Measurements from ENCODE around the gene CITED2.
A peak's percentile ranks its signal among the peaks of the same experiment; 100 is the strongest.
"Not testable (repeated sequence)": the region's sequence is repeated elsewhere in the genome, so short reads cannot be mapped to it uniquely, and the experiment has no call there.

The CITED2 gene

DNA sequence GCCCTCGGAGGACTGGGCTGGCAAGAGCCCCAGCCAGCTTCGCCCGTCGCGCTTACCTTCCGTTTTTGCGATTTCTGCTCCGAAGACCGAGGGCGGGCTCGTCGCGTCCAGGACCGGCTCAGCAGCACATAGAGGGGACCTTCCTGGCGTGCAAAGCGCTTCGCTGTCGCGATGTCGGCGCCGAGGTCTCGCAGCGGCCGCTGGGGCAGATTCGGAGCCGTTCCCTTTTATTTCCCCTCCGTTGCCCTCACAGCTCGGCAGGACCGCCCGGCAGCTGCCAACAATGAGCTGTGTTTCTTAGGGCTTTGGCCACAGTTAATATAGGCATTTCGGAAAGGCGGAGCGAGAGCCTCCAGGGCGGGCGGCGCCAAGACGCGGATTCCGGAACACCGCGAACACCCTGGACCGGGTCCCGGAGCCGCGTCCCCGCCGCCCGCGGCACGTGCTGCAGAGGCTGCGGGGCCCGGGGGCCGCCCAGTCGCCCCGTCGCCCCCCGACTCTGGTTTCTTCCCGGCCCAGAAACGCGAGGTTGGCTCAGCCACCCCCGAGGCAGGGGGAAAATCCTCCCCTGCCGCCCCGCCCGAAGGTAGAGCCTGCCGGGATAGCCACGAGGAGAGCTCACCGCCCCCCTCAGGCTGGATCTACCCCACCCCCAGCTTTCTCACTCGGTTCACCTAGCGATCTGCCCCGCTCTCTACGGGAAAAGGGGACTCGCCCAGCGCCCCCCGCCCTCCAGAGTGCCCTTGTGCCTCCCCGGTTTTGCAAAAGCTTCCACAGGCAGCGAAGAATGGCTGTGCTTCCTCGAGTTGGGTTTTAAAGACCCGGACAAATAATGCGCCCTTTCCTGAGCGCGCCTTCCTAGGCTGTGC lies at the start of gene CITED2:
Gene CITED2 (minus strand): TSS at position 292 of the 869 bp plus-strand sequence. CDS start 704 bp downstream, outside the sequence.
- H3K4me1 ChIP-seq (ENCODE audit: control insufficient read depth, insufficient read depth, low read length): peaks cover 17% of the 10 kb centered on the region

DNA sequence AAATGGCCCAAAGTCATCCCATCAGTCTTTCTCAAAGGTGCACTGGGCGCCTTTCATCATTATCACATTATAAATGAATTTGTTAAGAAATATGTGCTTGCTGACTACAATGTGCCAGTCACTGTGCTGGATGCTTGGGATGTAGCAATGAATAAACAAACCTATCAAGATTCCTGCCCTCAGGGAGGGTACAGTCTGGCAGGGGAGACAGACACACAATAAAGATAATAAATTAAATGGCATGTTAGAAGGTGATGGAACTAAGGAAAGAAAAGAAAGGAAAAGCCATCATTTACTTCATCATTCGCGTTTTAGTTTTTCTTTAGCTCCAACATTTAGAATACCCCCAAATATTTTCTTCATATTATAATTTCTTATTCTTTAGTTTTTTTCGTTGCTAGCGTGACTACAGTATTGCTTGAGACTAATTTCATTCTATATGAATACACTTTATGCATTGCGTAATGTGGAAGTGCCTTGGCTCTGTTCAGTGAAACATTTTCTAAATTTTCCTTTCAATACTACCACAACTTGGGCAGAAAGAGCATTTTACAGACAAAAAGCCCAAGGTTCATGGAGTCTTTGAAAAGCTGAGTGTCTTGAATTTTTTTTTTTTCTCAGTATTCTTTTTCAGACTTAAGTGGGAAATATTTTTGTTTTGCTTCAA lies 48.7 kb upstream of the CITED2 start:
- Histone ChIP-seq H3K9ac (ENCODE audit: low read depth, low read length) (no peak overlapping the region), H3K4me3 (ENCODE audit: low read depth, low read length) (no peak overlapping the region), H3K36me3 (ENCODE audit: control insufficient read depth, insufficient read depth, low read length) (no peaks in the 10 kb centered on the region), H3K27me3 (ENCODE audit: control insufficient read depth, insufficient read depth, low read length) (no peaks in the 10 kb centered on the region), H3K4me1 (ENCODE audit: control insufficient read depth, insufficient read depth, low read length) (no peaks in the 10 kb centered on the region), H3K9me3 (ENCODE audit: control insufficient read depth, insufficient read depth, low read length) (no peaks in the 10 kb centered on the region)

More for the DNA sequence above, at the start of gene CITED2:
- Histone ChIP-seq H3K27me3 (ENCODE audit: control insufficient read depth, insufficient read depth, low read length) (no peaks in the 10 kb centered on the region), H3K9ac (ENCODE audit: low read depth, low read length) (peak within 1 kb of the TSS; percentile 95), H3K4me3 (ENCODE audit: low read depth, low read length) (peak within 1 kb of the TSS; percentile 91), H3K36me3 (ENCODE audit: control insufficient read depth, insufficient read depth, low read length) (no peaks in the 10 kb centered on the region), H3K9me3 (ENCODE audit: control insufficient read depth, insufficient read depth, low read length) (no peaks in the 10 kb centered on the region)

- Histone ChIP-seq H3K9ac (ENCODE audit: low read depth, low read length) (no peak overlapping the region), H3K36me3 (ENCODE audit: control insufficient read depth, insufficient read depth, low read length) (no peaks in the 10 kb centered on the region), H3K4me1 (ENCODE audit: control insufficient read depth, insufficient read depth, low read length) (no peaks in the 10 kb centered on the region), H3K9me3 (ENCODE audit: control insufficient read depth, insufficient read depth, low read length) (no peaks in the 10 kb centered on the region), H3K4me3 (ENCODE audit: low read depth, low read length) (no peak overlapping the region), H3K27me3 (ENCODE audit: control insufficient read depth, insufficient read depth, low read length) (no peaks in the 10 kb centered on the region)
Observed at GRCh38 chr6:139422105-139423036, 47.9 kb upstream of the CITED2 start.

- Histone ChIP-seq H3K4me1 (ENCODE audit: control insufficient read depth, insufficient read depth, low read length) (no peaks in the 10 kb centered on the region), H3K9ac (ENCODE audit: low read depth, low read length) (no peak overlapping the region), H3K9me3 (ENCODE audit: control insufficient read depth, insufficient read depth, low read length) (no peaks in the 10 kb centered on the region), H3K36me3 (ENCODE audit: control insufficient read depth, insufficient read depth, low read length) (no peaks in the 10 kb centered on the region), H3K4me3 (ENCODE audit: low read depth, low read length) (no peak overlapping the region), H3K27me3 (ENCODE audit: control insufficient read depth, insufficient read depth, low read length) (no peaks in the 10 kb centered on the region)
Observed at GRCh38 chr6:139418481-139419132, 44.2 kb upstream of the CITED2 start.

- no peaks in the 10 kb centered on the region for H3K9me3 ChIP-seq (ENCODE audit: control insufficient read depth, insufficient read depth, low read length)
- H3K9ac ChIP-seq (ENCODE audit: low read depth, low read length): no peak overlapping the region
- no peaks in the 10 kb centered on the region for H3K36me3 ChIP-seq (ENCODE audit: control insufficient read depth, insufficient read depth, low read length)
- no peaks in the 10 kb centered on the region for H3K27me3 ChIP-seq (ENCODE audit: control insufficient read depth, insufficient read depth, low read length)
- H3K4me1 ChIP-seq (ENCODE audit: control insufficient read depth, insufficient read depth, low read length): no peaks in the 10 kb centered on the region
- H3K4me3 ChIP-seq (ENCODE audit: low read depth, low read length): no peak overlapping the region
Observed at GRCh38 chr6:139416146-139416545, 41.7 kb upstream of the CITED2 start.

DNA sequence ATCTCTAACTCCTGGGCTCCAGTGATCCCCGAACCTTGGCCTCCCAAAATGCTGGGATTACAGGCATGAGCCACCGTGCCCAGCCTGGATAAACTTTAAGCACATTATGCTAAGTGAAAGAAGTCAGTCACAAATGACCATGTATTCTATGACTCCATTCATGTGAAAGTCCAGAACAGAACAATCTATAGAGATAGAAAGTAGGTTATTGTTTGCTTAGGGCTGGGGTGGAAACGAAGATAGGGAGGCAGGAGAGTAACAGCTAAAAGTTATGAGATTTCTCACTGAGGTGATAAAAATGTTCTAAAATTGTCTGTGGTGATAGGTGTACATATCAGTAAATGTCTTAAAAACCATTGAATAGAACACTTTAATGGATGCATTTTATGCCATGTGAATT lies 40.9 kb upstream of the CITED2 start:
- H3K9me3 ChIP-seq (ENCODE audit: control insufficient read depth, insufficient read depth, low read length): no peaks in the 10 kb centered on the region
- H3K27me3 ChIP-seq (ENCODE audit: control insufficient read depth, insufficient read depth, low read length): no peaks in the 10 kb centered on the region
- H3K36me3 ChIP-seq (ENCODE audit: control insufficient read depth, insufficient read depth, low read length): no peaks in the 10 kb centered on the region
- no peak overlapping the region for H3K4me3 ChIP-seq (ENCODE audit: low read depth, low read length)
- H3K4me1 ChIP-seq (ENCODE audit: control insufficient read depth, insufficient read depth, low read length): no peaks in the 10 kb centered on the region
- no peak overlapping the region for H3K9ac ChIP-seq (ENCODE audit: low read depth, low read length)

GRCh38 chr6:139412103-139412502 lies 37.7 kb upstream of the CITED2 start:
- H3K4me1 ChIP-seq (ENCODE audit: control insufficient read depth, insufficient read depth, low read length); H3K36me3 ChIP-seq (ENCODE audit: control insufficient read depth, insufficient read depth, low read length); H3K9me3 ChIP-seq (ENCODE audit: control insufficient read depth, insufficient read depth, low read length); H3K4me3 ChIP-seq (ENCODE audit: low read depth, low read length); H3K27me3 ChIP-seq (ENCODE audit: control insufficient read depth, insufficient read depth, low read length); H3K9ac ChIP-seq (ENCODE audit: low read depth, low read length): not testable (repeated sequence)

DNA sequence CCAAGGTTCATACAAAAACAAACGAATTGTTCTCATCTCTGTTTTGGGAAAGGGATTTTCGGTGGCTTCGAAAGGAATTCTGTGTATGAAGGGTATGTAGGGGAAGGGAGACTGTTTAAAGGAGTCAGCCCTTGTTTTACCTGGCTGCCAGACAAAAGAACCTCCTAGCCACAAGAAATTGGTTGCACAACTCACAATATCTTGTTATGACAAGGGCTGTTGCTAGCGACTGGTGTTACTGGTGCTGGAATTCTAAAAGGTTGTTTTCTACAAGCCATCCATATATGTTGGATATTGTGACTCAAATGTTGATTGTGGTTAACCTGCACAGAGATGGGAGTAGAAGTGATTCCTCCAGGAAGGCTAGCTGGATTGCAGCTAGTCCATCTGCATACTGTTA lies 34.6 kb upstream of the CITED2 start:
- H3K4me1 ChIP-seq (ENCODE audit: control insufficient read depth, insufficient read depth, low read length): no peaks in the 10 kb centered on the region
- H3K27me3 ChIP-seq (ENCODE audit: control insufficient read depth, insufficient read depth, low read length): no peaks in the 10 kb centered on the region
- no peaks in the 10 kb centered on the region for H3K36me3 ChIP-seq (ENCODE audit: control insufficient read depth, insufficient read depth, low read length)
- no peaks in the 10 kb centered on the region for H3K9me3 ChIP-seq (ENCODE audit: control insufficient read depth, insufficient read depth, low read length)
- H3K4me3 ChIP-seq (ENCODE audit: low read depth, low read length): no peak overlapping the region
- H3K9ac ChIP-seq (ENCODE audit: low read depth, low read length): no peak overlapping the region

GRCh38 chr6:139407718-139408222 lies 33.3 kb upstream of the CITED2 start:
- Histone ChIP-seq H3K4me3 (ENCODE audit: low read depth, low read length) (no peak overlapping the region), H3K36me3 (ENCODE audit: control insufficient read depth, insufficient read depth, low read length) (no peaks in the 10 kb centered on the region), H3K27me3 (ENCODE audit: control insufficient read depth, insufficient read depth, low read length) (no peaks in the 10 kb centered on the region)

GRCh38 chr6:139406577-139407343 lies 32.3 kb upstream of the CITED2 start:
- Histone ChIP-seq H3K9me3 (ENCODE audit: control insufficient read depth, insufficient read depth, low read length) (no peaks in the 10 kb centered on the region), H3K4me1 (ENCODE audit: control insufficient read depth, insufficient read depth, low read length) (no peaks in the 10 kb centered on the region), H3K36me3 (ENCODE audit: control insufficient read depth, insufficient read depth, low read length) (no peaks in the 10 kb centered on the region), H3K9ac (ENCODE audit: low read depth, low read length) (no peak overlapping the region), H3K4me3 (ENCODE audit: low read depth, low read length) (no peak overlapping the region), H3K27me3 (ENCODE audit: control insufficient read depth, insufficient read depth, low read length) (no peaks in the 10 kb centered on the region)

More at GRCh38 chr6:139407718-139408222, 33.3 kb upstream of the CITED2 start:
- Histone ChIP-seq H3K4me1 (ENCODE audit: control insufficient read depth, insufficient read depth, low read length) (no peaks in the 10 kb centered on the region), H3K9ac (ENCODE audit: low read depth, low read length) (no peak overlapping the region), H3K9me3 (ENCODE audit: control insufficient read depth, insufficient read depth, low read length) (no peaks in the 10 kb centered on the region)
